HG02973 (cell line): ENCODE results near the gene KCNJ15.

Source experiments
- ATAC-seq: cut with Tn5 transposase; IDR thresholded peaks from one replicate; pipeline ENCODE4 v1.9.1; 2021; ENCODE audit warnings: moderate library complexity; ENCODE audit not compliant: unreplicated experiment

KCNJ15 gene

GRCh38 chr21:38297194-38297631 is 40.4 kb downstream of the KCNJ15 start:
- no peak for ATAC-seq

DNA sequence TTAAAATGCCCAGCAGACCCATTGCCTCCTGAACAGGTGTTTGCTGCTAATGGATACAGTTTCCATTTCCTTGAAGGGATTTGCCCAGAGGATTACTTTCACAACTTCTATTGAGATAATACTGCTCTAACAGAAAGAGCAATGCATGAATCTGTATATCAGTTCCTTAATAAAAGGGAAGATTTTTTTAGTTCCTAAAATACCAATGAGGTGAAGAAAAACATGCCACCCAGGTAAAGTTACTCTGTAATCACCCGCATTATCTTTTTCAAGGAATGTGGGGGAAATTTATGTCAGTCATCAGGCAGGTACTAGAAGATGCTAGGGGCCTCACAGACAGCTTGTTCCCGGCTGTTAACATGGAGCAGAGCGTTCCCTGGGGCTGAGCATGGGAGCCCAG is 41.1 kb downstream of the KCNJ15 start:
- ATAC-seq = no peak

GRCh38 chr21:38298832-38299231 is 42.0 kb downstream of the KCNJ15 start:
- ATAC-seq = no peak

GRCh38 chr21:38299671-38300070 is 42.9 kb downstream of the KCNJ15 start:
- ATAC-seq = no peak

DNA sequence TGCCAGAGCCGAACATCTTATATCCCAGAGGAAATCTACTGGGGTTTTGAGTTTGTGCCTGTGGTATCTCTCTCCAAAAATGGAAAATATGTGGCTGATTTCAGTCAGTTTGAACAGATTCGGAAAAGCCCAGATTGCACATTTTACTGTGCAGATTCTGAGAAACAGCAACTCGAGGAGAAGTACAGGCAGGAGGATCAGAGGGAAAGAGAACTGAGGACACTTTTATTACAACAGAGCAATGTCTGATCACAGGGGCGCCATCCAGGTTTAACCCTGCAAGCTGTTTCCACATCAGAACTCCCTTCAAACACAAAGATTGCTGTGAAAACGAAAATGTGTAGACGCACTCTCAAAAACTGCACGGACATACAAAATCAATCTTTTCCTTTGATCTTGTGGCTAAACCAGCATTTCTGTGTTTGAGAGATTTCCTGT is 43.4 kb downstream of the KCNJ15 start:
- ATAC-seq = no peak

DNA sequence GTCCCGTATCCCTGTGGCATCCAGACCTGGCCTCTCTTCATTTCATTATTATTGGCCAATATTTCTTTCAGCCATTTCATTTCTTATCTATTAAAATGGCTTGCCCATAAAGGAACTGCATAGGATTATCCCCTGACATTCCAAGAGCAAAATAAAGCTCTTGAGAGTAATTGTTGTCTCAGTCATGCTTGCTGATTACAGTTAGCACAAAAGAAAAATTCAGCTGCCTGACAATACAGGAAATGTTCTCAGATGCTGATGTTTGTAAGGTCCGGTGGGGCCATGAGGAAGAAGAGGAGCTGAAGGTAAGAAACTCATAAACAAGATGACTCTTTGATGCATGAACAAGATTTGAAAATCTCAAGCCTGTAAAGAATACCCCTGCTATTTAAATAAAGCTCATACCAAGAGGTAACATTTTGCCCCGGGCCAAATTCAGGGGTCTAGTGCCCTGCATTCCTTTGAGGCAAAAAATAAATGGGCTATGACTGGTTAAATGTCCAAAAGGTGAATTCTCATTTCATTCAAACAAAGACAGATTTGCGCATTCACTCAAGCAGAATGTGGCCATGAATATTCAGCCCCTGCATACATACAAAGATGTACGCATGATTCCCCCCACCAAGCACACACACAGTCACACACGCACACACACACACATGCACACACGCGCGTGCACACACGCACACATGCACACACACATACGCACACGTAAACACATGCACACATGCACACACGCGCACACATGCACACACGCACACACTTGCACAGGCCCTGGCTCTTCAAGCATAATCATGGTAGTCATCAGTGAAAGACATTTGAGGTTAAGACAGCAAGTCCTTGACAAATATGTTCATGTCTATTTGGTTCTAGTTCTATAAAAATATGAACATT is 44.8 kb downstream of the KCNJ15 start:
- ATAC-seq = no peak

DNA sequence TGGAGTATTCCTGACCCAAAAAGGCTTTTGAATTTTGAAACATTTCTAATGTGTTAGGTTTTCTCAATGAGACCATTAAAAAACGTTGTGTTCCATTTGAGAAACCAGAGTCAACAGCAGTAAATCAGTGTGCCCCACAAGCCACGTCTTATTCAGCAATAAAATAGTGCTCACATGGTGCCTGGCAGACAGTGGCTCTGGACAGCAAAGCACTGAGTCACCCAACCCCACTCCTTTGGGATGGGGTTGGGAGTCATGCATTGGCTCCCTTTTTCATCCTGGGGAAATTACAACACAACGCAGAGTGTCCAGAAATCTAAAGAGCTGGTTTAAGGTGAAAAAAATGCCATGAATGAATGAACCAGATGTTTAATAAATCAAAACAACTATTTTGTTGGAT is 46.5 kb downstream of the KCNJ15 start:
- ATAC-seq = no peak

DNA sequence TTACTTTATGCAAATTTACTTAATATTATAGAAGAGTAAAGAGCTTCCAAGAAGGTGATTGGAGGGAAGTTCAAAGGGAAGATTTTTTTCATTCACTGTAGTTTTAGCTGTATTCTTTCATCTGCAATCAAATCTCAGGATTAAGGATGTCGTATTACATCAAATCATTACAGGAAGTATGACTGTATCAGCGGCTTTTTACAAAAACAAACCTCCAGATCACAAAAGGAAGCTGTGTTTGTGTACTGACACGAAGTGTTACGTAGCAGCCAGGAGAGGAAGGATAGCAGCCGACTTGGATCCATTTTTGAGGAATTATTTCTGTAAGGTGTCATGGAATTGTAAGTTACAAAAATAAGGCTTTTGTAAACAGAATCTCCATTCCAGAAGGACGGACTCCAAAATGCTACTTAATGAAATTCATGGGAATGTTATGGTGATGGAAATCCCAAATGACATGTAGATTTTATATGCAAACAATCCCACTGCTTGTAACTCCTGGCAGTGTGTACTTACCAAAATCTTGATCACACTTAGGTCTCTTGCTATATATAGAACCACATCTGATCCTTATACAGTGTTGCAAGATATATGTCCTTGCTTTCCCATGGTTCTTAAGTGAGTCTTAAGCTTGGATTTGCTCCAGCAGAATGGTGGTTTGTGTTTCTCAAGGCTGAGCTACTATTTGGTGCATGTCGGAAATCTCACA is 49.8 kb downstream of the KCNJ15 start:
- no peak for ATAC-seq

DNA sequence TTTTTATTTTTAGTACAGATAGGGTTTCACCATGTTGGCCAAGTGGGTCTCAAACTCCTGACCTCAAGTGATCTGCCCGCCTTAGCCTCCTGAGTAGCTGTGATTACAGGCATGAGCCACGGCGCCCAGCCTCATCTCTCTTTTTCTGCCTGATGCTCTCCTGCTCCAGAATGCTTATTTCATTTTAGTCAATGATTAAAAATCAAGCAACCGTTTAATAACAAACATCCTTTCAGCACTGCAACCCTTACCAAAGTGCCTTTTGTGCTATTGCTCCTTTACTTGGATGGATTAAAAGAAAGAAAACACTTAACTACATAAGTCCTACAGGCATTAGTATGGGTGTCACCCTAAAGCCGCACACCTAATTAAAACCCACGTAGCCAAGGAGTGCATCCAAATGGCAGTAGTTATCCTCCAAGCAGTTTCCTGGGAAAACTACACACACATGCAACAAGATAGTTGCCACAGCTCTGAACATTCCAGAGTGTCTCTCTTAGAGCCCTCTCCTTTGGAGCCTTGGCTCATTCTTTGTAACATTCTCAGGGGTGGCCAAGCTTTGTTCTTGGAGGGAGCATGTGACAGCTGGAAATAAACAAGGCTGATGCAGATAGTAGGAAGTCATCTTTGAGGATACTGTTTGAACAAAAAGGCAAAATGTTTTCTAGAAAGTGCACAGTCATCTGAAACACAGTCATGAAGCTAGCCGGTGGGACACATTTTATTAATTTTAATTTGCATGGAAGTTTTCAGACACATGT is 51.2 kb downstream of the KCNJ15 start:
- ATAC-seq = no peak

DNA sequence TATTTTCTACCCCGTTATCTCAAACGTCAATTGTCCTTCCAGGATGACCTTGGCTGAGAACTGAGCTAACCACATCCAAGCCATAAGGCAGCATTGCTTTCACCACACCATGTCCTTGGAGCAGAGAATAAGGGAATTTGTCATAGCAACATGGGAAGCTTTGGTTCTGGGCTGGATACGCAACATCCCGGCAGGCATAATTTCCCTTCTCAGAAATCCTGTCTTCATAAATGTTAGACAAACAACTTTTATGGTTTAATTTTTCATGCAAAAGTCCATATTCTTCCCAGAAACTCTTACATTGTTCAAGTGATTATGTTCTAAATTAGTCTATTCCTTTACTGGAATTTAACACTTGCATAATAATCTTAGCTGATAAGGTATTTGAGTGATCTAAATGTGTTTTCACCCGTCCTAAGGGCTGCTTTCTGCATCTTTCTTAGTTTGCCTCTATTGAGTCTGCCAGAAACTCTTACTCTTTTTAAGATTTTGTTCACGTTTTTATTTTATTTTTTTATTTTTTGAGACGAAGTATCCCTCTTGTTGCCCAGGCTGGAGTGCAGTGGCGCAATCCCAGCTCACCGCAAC is 51.8 kb downstream of the KCNJ15 start:
- no peak for ATAC-seq

DNA sequence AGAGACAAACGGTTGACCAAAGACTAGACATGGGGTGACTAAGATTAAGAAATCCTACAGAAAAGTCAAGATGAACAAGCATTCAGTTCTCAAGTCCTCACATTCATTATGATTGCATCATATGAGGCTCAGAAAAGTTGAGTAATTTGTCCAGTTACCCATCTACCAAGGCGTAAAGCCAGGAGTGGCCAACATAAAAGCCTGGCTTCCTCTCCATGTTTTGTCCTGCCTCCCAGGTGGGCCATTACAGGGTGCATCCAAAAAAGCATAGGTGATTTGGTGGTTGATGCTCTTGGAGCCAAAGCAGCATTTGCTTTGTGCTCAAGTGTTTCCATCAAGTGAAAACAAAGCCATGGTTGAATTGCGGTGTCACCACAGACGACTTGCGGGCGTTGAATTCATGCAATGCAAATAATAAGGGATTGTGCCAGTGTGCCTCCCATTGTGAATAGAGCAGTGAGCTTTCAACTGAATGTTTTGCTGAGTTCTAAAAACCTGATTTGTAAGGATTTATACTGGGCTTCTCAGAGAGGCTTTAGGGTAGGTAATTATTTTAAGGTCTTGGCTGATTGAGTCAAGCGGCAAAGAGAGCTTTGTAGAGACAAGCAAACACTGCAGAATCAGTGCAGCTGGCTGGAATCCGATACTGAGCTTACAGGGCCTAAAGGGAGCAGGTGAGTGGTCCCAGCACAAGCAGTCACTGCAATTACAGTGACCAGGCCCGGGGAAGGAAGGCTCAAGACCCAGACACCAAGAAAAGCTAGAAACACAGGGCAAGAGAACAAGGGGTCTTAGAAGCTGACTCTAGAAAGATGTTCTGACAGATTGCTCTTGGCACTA is 54.1 kb downstream of the KCNJ15 start:
- no peak for ATAC-seq

DNA sequence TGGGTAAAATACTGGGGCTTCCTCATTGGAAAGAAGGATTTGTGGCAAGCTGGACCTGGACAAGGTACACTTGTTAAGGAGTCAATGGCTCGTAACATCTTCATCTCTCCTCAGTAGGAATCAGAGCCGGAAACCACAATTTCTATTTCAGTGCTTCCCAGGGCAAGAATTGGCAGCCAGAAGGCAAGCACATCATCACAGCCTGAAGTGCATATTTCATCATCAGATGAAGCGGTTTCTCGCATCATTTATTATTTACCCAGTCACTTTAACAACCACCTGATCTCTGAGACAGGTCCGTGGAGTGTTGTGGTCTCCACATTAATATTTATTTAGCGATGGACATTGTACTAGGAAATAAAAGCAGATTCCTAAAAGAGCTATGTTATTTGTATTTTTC is 55.0 kb downstream of the KCNJ15 start:
- no peak for ATAC-seq

GRCh38 chr21:38312822-38313221 is 56.0 kb downstream of the KCNJ15 start:
- no peak for ATAC-seq

- ATAC-seq = no peak
These were observed 57.8 kb downstream of the KCNJ15 start for GRCh38 chr21:38314558-38314957.

DNA sequence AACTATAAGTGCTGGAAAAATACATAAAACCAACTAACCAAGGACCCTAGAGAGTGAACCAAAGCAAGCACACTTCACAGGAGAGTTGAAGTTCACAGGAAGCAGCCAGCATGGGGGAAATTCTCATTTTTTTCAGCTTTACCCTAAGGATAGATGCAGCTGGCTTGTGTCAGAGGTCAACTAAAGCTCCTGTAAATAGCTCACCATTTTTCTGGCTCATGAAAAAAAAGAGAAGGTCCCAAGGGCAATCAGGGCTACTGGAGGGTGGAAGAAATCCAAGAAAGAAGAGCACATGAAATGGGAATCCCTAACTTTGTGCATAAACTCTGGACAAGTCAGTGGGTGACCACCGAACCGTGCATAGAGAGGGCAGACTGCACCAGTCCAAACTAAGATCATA is 58.3 kb downstream of the KCNJ15 start:
- ATAC-seq = no peak

DNA sequence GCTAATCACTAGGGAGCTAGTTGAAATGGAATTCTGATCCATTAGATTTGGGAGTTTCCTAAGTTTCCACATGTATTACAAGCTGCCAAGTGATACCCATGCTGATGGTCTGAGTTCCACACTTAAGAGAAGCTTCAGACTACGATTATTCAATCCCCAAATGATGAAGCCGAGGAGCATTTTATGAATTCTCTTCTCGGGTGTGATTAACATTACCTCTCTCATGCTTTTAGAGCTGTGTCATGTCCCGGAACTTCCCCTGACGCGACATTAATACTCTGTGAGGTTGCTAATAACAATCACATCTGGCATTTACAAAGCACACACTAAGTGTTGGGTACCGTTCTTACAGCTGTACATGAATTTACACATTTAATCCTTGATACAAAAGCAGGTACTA is 63.0 kb downstream of the KCNJ15 start:
- no peak for ATAC-seq

- ATAC-seq = no peak
These were observed 64.8 kb downstream of the KCNJ15 start for GRCh38 chr21:38321568-38321967.

GRCh38 chr21:38322311-38322950 is 65.6 kb downstream of the KCNJ15 start:
- no peak for ATAC-seq

GRCh38 chr21:38323721-38324531 is 67.1 kb downstream of the KCNJ15 start:
- no peak for ATAC-seq
